Measurements from ENCODE around the gene NOL6.

- TF ChIP-seq GTF2F1 (IDR thresholded peaks at IDR 0.05; ENCODE audit: borderline replicate concordance, low read depth, low read length), result no peak
- TF ChIP-seq CHD1 (IDR thresholded peaks at IDR 0.05; ENCODE audit: low read depth, low read length), result no peak
- no peak for TF ChIP-seq JUN (IDR thresholded peaks at IDR 0.05; ENCODE audit: low read depth, low read length)
- no peak for TF ChIP-seq CTCF (IDR thresholded peaks at IDR 0.05; ENCODE audit: control extremely low read depth in 1 of 3, insufficient read depth in 1 of 3, low read depth in 1 of 3, low read length in 3 of 3)
- no peak for TF ChIP-seq SIN3A (conservative IDR thresholded peaks at IDR 0.05 in 1 of 2, IDR thresholded peaks at IDR 0.05 in 1 of 2; ENCODE audit: low read depth in 1 of 2, low read length in 2 of 2)
- no peak for TF ChIP-seq EZH2 (IDR thresholded peaks at IDR 0.05; ENCODE audit: low read depth, low read length, severe bottlenecking)
- no peak for TF ChIP-seq EP300 (IDR thresholded peaks at IDR 0.05; ENCODE audit: borderline replicate concordance in 1 of 2, low read depth in 2 of 2, low read length in 2 of 2)
- no peak for TF ChIP-seq KDM4A (IDR thresholded peaks at IDR 0.05; ENCODE audit: low read depth, low read length, severe bottlenecking)
Observed at GRCh38 chr9:33465096-33465495, 8.6 kb downstream of the NOL6 start.
